ENCODE data around the gene UPB1.

The UPB1 gene

GRCh38 chr22:24494528-24495364 lies at the start of gene UPB1:
Gene UPB1 (plus strand): TSS chr22:24495332. CDS start chr22:24495404, 72 bp downstream.
- no peak for DNase-seq

DNA sequence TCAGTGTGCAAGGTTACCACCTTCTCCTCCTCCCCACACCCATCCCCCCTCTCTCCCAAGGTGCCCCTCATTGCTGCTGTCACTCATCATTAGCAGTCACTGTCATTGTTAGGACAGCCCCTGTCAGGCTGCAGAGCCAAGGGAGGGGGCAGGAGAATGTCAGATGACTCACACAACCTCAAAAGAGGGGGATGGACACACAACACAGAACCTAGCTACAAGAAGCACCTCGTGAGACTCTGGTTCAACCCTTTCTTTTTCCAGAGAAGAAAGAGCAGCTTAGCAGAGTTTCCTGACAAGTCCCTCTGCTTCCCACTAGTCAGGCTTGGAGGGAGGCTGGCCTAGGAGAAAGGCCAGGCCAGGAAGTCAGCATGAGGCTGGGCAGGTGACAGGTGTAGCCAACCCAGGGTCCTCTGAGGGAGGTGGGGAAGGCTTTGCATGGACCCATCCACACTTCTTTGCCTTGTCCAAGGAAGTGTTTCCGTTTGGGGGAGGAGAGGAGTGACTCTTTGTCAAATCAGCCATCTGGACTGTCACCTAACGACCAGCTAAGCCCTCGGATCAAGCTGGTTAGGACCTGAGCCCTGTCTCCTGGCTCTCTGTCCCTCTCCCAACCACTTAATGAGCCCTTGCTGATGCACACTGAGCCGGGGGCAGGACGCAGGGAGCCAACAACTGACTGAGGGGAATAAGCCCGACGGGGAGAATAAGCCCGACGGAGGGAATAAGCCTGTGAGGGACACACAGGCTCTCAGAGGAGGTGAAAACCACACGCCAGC lies 49.5 kb upstream of the UPB1 start:
- DNase-seq, result no peak

DNA sequence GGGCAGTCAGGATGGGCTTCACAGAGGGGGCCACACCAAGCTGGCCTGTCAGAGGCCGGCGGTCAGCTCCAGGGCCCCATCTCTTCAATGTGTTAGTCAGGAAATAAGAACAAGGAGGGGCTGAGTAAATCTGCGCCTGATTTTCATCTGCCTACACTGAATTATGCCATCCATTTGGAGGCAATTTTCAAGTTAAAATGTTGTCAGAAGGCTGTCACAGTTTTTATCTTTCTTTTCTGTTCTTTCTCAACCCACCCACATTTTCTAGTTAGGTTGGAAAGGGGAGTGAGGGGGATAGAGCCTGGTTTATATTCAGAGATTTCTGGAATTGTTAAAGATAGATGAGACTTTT lies 48.9 kb upstream of the UPB1 start:
- no peak for DNase-seq

DNA sequence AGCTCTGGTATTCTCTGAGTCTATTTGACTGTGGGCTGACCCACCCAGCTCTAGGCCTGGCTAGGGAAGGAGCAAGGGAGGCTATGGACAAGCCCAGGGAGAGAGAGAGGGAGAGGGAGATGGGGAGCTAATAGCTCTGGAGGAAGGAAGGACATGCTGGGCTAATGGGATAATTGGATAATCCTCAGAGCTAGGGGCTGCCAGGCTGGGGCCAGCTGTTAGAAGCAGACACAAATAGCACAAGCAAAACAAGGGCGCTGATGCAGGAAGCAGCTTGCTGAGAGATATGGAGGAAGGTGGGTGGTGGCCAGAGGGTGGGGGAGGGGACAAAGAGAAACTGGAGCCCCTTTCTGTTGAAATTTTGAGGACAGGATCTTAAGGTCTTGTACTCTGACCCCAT lies 44.5 kb upstream of the UPB1 start:
- DNase-seq, result no peak

DNA sequence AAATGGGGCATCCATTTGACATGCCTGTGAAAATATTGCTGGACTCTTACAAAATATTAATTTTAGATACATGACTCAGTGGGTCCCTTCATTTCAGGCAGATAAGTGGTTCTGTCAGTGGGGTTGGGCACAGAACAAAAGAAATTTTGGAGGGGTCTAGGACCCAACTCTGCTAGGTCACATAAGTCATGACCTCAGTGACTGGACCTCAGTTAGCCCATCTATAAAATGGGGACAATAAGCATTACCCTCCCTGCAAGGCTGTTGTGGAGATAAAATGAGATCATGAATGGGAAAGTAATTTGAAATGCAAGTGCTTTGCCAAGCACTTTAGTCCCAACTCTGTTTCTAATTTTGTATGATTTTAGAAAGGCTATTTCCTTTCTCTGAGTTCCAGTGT lies 44.0 kb upstream of the UPB1 start:
- DNase-seq, result no peak

DNA sequence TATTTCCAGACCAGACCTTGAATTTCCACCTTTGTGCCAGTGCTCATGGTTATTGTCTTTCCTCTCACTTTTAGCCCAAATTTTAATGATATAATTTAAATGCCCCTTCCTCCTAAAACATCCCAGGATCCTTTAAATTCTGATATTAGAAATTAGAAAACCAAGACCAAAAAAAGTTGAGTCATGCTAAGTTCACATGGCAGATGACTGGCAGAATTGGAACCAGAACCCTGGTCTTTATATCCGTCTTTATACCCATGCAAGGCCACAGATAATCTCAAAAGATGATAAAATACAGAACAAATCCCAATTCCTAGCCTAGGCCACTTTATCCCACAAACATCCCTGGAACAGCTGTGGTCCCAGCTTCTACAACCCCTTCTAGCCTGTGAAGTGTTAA lies 41.3 kb upstream of the UPB1 start:
- no peak for DNase-seq

- no peak for DNase-seq
These were observed 40.1 kb upstream of the UPB1 start for GRCh38 chr22:24455039-24455438.

DNA sequence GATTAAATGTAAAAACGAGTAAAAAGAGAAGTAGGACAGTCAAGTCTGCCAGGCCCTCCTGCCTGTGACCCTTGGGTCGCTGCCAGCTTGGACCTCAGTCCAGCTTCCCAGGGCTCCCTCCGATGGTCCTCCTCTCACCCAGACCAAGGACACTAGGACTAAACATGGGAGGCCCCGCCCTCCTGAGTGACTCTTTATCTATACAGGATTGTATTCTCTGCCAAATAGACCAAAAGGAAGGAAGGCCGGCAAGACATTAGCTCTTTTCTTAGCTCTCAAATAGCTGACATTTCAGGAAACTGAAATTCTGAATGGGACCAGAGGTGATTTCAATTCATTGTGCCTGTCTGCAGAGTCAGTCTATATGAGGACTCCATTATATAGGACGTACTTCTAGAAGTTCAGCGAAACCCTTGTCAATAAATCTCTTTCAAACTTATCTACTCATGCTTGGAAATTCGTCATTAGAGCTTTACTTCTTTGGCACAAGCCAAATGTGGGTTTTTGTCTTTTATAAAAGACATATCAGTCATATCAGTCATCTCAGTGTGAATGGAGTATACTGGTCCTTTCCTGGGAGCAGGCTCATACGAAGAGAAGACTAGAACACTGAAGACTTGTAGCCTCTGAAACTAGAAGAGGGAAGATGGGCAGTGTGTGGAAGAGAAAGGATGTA lies 39.2 kb upstream of the UPB1 start:
- DNase-seq, result no peak

GRCh38 chr22:24457894-24458420 lies 37.2 kb upstream of the UPB1 start:
- no peak for DNase-seq

DNA sequence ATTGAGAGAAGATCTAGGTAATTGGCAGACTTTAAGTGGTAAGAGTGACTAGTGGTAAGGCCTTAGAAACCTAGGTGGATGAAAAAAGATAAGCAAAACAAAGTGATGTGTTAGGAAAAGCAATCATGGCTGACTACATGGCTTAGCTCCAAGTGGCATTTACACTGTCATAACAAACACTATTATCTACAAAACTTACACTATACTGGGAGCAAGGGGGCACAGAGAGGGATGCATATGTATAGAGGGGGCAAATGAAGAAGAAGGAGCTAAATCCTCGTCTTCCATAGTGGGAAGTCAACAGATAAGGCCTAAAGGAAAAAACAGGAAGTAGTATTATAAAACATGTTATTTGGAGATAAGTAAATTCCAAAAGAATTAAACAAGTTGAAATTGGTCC lies 35.2 kb upstream of the UPB1 start:
- DNase-seq, result no peak

DNA sequence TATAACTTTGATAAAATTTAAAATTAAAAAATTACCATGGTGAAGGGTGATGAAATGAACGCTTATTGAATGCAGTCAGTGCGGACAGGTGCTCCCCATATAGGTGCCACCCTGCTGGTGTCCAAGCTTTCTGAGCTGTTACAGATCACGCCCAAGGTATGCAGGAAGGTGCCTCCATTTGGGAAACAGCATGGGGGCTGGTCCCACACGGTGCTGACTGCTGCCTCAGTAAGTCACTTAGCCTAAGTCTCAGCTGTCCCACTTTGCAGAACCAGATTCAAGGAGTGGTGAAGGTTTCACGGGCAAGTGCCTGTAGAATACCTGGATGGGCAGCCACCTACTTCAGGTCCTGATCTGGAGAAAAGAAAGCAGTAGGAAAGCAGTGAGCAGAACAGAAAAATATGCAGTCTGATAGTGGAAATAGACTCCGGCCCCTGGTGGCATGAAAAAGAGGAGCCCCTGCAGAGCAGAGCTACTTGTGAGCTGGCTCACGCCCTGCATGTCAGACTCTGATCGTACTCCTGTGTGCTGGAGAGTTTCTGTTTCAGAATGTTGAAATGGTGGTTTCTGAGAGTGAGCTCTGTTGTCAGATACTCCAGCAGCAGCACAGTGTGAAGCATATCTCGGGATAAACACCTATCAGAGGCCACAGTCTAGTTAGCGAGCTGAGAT lies 34.6 kb upstream of the UPB1 start:
- no peak for DNase-seq

GRCh38 chr22:24463071-24463760 lies 31.9 kb upstream of the UPB1 start:
- no peak for DNase-seq

DNA sequence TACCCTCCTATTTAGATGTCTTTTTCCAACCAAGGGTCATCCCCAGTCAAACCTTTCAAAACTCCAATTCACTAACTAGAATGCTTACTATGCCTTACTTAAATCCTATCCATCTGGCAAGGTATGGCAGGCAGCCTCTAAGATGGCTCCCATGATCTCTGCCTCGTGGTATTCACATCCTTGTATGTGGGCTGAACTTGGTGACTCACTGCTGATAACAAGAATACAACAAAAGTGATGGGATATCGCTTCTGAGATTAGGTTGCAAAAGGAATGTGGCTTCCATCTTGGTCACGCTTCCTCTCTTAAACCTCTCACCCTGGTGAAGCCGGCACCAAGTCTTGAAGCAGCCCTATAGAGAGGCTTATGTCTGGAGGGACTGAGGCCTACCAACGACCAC lies 29.6 kb upstream of the UPB1 start:
- no peak for DNase-seq

DNA sequence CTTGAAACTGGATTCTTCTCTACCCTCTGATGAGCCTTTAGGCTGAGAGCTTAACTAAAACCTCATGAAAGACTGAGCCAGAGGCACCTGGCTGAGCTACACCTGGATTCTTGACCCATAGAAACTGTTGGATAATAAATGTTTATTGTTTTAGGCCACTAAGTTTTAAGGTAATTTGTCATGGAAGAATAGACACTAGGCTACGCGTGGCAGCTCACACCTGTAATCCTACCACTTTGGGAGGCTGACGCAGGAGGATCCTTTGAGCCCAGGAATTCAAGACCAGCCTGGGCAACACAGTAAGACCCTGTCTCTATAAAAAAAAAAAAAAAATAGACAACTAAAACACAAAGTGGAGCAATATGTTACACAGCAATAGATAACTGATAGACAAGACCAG lies 29.2 kb upstream of the UPB1 start:
- no peak for DNase-seq

DNA sequence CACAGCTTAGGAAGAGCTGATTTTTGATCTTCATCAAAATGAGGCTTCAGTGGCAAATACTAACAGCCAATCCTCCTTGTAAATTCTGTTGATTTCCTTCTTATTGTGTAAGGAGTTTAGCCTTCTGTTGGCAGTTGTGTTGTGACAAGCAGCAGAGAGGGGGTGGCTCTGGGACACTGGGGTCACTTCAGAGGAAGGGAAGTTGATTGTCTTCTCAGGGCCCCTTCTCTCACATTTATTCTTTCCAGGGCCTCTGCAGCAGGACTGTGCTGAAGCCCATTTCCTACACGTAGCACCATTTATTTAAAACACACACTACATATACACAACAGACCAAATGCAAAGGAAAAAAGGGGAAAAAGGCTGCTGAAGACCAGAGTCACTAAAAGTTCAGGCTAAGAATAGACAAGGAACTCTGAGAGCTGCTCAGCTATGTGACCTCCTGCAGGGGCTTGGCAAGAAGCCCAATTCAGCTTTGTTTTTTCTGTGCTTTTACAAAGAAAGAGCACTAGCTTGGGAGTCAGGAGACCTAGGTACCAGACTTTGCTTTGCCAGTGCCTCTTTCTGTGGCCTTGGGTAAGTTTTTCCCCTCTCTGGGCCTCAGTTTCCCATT lies 28.3 kb upstream of the UPB1 start:
- no peak for DNase-seq

DNA sequence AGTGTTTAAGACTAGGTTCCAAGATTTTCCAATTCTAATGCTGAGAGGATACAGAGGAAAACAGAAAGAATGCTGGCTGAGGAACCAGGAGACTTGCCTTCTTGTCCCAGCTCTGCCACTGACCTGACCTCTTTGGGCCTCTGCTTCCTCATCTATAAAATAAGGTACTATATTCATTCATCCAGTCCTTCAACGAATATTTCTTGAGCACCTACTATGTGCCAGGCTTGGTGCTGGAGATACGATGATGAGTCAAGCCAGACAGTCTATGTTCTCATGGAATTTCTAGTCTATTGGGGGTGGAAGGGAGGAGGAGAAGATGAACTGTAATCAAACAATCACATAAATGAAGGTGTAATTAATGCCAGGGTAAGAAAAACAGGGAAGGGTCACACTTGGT lies 27.8 kb upstream of the UPB1 start:
- no peak for DNase-seq

DNA sequence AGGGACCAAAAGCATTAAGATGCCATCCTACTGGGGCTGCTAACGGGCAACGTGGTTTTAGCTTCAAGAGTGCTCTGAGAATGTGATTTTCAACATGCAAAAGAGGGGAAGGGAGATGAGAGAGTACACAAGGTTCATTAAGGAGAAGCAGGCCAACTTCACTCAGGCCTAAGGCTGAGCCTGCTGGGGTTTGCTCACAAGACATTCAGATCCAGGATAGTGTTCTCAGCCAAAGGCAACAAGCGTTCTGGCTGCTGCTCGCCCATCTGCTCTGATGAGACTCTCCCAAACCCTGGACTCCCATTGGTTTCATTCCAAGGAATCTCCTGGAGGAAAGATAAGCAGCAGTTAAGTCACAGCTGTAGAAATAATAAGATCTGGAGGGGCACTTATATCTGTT lies 23.6 kb upstream of the UPB1 start:
- no peak for DNase-seq

DNA sequence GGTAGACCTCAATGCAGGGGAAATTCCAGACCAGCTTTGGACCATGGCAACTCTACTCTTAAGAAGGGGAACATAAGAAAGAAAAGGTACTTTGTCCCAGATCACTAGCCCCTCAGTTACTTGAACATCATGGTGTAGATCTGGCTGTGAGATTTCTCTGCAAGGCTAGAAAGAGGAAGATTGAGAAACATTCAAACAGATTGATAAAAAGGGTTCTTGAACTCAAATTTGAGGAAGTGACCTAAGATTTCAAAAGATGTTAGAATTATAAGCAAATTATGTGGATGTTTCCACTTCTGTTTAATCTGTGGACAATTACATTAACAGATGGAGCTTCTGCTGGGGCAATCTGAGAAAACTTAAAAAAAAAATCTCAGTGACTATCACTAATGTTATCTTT lies 21.8 kb upstream of the UPB1 start:
- no peak for DNase-seq

DNA sequence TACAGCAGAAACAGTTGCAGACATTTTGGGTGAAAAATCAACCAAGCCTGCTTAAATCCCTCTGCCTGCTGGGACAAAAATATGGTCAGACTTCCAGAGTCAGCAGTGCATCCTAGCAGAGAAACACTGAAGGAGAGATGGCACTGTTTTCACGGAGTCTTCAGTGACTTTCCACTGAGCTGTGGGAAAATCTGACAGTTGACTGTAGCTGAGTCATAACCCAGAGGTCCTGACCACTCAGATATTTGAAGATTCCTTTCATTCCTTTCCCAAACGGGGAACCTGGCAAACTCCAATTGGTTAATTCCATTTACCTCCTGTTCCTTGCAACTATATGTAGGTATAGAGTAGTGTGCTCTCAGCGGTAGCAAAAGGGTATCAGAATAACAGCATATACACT lies 20.9 kb upstream of the UPB1 start:
- no peak for DNase-seq

DNA sequence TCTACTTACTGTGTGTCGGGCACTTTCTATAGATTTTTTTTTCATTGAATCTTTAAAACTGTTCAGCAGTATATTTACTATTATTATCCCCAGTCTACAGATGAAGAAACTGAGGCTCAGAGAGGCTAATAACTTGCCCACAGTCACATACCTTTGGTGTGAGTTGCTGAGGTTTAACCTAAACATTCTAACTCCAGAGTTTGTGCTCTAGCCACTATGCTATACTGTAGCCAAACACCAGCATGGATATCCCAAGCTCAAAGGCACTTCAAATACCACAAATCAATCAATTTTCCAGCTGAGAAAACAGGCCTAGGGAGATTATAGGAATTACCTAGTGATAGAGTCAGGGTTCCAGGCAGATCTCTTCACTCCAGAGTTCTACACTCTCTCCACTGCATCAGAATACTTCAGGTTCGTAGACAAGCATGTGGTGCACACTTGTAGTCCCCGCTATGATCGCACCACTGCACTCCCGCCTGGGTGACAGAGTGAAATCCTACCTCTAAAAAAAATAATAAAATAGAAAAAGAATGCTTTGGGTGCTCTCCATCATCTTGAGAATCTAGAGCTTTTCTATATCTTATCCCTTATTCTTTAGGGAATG lies 20.4 kb upstream of the UPB1 start:
- no peak for DNase-seq

GRCh38 chr22:24481641-24482040 lies 13.5 kb upstream of the UPB1 start:
- DNase-seq, result no peak

DNA sequence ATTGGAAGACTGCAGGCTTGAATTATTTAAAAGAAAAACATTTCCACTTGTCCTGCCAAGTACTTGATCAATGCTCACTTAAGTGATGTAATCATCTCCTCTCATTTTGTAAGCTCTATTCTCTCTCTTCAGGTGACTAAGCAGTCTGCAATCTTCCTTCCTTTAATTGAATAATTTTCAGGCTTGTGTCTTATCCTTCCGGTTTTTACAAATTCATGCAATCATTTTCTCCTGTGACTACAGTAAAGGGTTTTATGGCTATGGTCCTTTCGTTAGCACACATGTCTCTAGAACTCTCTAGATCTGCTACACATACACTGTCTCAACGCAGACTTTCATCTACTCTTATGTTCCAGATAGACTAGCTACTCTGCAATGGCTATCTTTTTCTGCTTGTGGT lies 12.6 kb upstream of the UPB1 start:
- DNase-seq, result no peak
